Stimulated activated CD4-positive, alpha-beta T cell treated with anti-CD3 and anti-CD28 coated beads, Interleukin-1b, Interleukin-23, amount 100 ng/mL, for 4 hours (primary cell): ENCODE results near the gene ORAI2.
A peak's percentile ranks its signal among the peaks of the same experiment; 100 is the strongest.

Experiments used
- DNase-seq, 2 donors: peaks; one replicate each; pipeline ENCODE4 v3.0.0-alpha.2; 2020; ENCODE audit warnings: low read depth in 2 of 2

The ORAI2 gene

GRCh38 chr7:102415685-102416225 is 17.6 kb upstream of the ORAI2 start:
- peak in 1 of 2 donors; percentile 28 for DNase-seq

GRCh38 chr7:102416406-102416805 is 17.0 kb upstream of the ORAI2 start:
- DNase-seq = no peak

- no peak for DNase-seq
Measured at GRCh38 chr7:102417105-102417504, 16.3 kb upstream of the ORAI2 start.

- DNase-seq = no peak
Measured at GRCh38 chr7:102418592-102418991, 14.8 kb upstream of the ORAI2 start.

- no peak for DNase-seq
Measured at GRCh38 chr7:102421706-102422240, 11.6 kb upstream of the ORAI2 start.

- DNase-seq = no peak
Measured at GRCh38 chr7:102424129-102424551, 9.2 kb upstream of the ORAI2 start.

- DNase-seq = no peak
Measured at GRCh38 chr7:102424787-102425218, 8.6 kb upstream of the ORAI2 start.

DNA sequence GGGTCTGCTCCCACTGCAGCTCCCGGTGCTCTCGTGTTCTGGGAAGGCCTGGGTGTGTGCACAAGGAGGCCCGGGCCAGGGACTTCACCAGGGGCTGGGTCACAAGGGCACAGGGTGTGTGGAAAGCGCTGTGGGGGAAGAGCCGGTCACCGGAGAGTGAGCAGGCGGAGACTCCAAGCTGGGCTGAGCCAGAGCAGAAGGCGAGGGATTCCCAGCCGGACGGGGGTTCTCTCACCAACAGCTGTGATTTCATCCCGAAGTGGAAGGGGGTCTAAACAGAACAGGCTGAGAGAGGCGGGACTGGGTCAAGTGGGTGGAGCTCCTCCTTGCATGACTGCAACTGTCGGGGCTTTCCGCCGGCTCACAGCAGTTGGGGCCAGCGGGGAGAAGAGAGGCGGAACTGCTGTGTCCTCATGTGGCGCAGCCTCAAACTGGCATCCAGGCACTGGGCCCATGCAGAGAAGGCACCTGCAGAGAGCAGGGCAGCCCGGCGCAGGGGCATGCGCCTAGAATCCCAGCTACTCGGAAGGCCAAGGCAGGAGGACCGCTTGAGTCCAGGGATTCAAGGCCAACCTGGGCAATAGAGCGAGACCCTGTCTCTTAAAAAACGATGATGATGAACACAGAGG is 7.6 kb upstream of the ORAI2 start:
- peak; percentile 69 to 72 for DNase-seq

GRCh38 chr7:102426268-102427018 is 6.9 kb upstream of the ORAI2 start:
- peak; percentile 54 to 63 for DNase-seq

GRCh38 chr7:102427019-102427405 is 6.4 kb upstream of the ORAI2 start:
- no peak for DNase-seq

- DNase-seq = no peak
Measured at GRCh38 chr7:102429141-102429899, 4.1 kb upstream of the ORAI2 start.

- peak; percentile 25 to 38 for DNase-seq
Measured at GRCh38 chr7:102431617-102432298, 1.6 kb upstream of the ORAI2 start.

GRCh38 chr7:102432442-102433218 is 745 bp upstream of the ORAI2 start:
- DNase-seq = no peak

DNA sequence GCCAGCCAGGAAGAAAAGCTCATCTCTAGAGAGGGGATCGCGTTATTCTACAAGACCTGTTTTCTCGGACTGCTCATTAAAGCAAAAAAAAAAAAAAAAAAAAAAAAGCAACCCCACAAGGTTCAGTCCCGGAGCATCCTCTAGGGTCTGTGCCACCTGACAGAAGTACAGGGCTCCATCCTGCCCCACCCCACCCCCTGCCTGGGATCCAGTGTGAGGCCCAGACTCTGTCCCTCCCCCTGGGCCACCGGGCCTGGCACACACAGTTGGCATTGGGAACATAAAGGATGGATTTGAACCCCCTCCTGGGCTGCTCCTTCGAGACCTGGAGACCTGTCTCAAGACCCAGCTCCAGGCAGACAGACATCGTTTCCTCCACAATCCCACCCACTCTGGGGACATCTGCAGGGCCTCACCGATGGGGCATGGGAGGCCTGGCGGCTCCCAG is 688 bp downstream of the ORAI2 start:
- DNase-seq = no peak

GRCh38 chr7:102436118-102436517 is 2.7 kb downstream of the ORAI2 start:
- DNase-seq = no peak

- no peak for DNase-seq
Measured at GRCh38 chr7:102439963-102440795, 6.8 kb downstream of the ORAI2 start.

GRCh38 chr7:102444961-102445673 is 11.7 kb downstream of the ORAI2 start:
- no peak for DNase-seq

GRCh38 chr7:102445674-102446071 is 12.3 kb downstream of the ORAI2 start:
- DNase-seq = no peak
